Frontal cortex (tissue), 4 donors: ENCODE results near the gene GMDS. TPM values are rescaled to one million over a fixed set of nuclear protein-coding genes. Genes with fewer than 3 reads are reported as not detected.

Source experiments
- DNase-seq, 2 donors: peaks; one replicate each; pipeline ENCODE4 v3.0.0; 2012; ENCODE audit warnings: low spot score in 2 of 2
- FAIRE-seq: peaks from 2 replicates; lab custom pipeline; 2012; peaks lifted over from hg19 to GRCh38; lab: Jason Lieb, UNC
- total RNA-seq: library from RNA; depleted of rRNA; stranded (reverse); fragments of >200 nt; gene quantifications from one replicate; pipeline ENCODE4 v1.2.3, GENCODE V29; 2014
- donor health status: control.
- donor health status: control.
- donor health status: control.

GMDS gene
- total RNA-seq, 1 donor from 2014 or later = 5.3 TPM

GRCh38 chr6:2028457-2029038, 216.9 kb downstream of the GMDS start:
- DNase-seq (no peak), FAIRE-seq (no peak)

GRCh38 chr6:2026133-2026532, 219.3 kb downstream of the GMDS start:
- DNase-seq = no peak
- FAIRE-seq = no peak

- DNase-seq (no peak), FAIRE-seq (no peak)
These were observed 223.7 kb downstream of the GMDS start for GRCh38 chr6:2021713-2022125.

GRCh38 chr6:2020909-2021308, 224.5 kb downstream of the GMDS start:
- no peak for FAIRE-seq
- no peak for DNase-seq

GRCh38 chr6:2019051-2019450, 226.4 kb downstream of the GMDS start:
- FAIRE-seq = no peak

GRCh38 chr6:2016040-2016439, 229.4 kb downstream of the GMDS start:
- no peak for DNase-seq
- no peak for FAIRE-seq

More at GRCh38 chr6:2019051-2019450, 226.4 kb downstream of the GMDS start:
- DNase-seq = no peak

- no peak for DNase-seq
- no peak for FAIRE-seq
These were observed 236.9 kb downstream of the GMDS start for GRCh38 chr6:2008383-2008976.

GRCh38 chr6:2007165-2007564, 238.2 kb downstream of the GMDS start:
- no peak for FAIRE-seq
- no peak for DNase-seq

GRCh38 chr6:2004888-2005287, 240.5 kb downstream of the GMDS start:
- FAIRE-seq = no peak

GRCh38 chr6:2000962-2001361, 244.4 kb downstream of the GMDS start:
- FAIRE-seq (no peak), DNase-seq (no peak)

More at GRCh38 chr6:2004888-2005287, 240.5 kb downstream of the GMDS start:
- DNase-seq = no peak

GRCh38 chr6:1997702-1998101, 247.7 kb downstream of the GMDS start:
- FAIRE-seq (no peak), DNase-seq (no peak)

GRCh38 chr6:1995636-1996035, 249.8 kb downstream of the GMDS start:
- FAIRE-seq (no peak), DNase-seq (no peak)

- DNase-seq (no peak), FAIRE-seq (no peak)
These were observed 252.4 kb downstream of the GMDS start for GRCh38 chr6:1993042-1993441.

- no peak for DNase-seq
- FAIRE-seq = no peak
These were observed 254.0 kb downstream of the GMDS start for GRCh38 chr6:1991332-1991878.

GRCh38 chr6:1988843-1989242, 256.6 kb downstream of the GMDS start:
- DNase-seq (no peak), FAIRE-seq (no peak)

GRCh38 chr6:1987640-1988039, 257.8 kb downstream of the GMDS start:
- no peak for FAIRE-seq
- no peak for DNase-seq

GRCh38 chr6:1986454-1987243, 258.8 kb downstream of the GMDS start:
- FAIRE-seq (no peak), DNase-seq (no peak)

- DNase-seq (no peak), FAIRE-seq (no peak)
These were observed 260.9 kb downstream of the GMDS start for GRCh38 chr6:1984346-1984994.

GRCh38 chr6:1983850-1984249, 261.6 kb downstream of the GMDS start:
- FAIRE-seq (no peak), DNase-seq (no peak)

- DNase-seq = no peak
- FAIRE-seq = no peak
These were observed 272.4 kb downstream of the GMDS start for GRCh38 chr6:1972962-1973361.
